GM21447 (cell line): ENCODE results near the gene CLEC1A.

Experiments used
- ATAC-seq: cut with Tn5 transposase; IDR thresholded peaks from one replicate; pipeline ENCODE4 v1.9.1; 2021; ENCODE audit not compliant: unreplicated experiment

The CLEC1A gene

DNA sequence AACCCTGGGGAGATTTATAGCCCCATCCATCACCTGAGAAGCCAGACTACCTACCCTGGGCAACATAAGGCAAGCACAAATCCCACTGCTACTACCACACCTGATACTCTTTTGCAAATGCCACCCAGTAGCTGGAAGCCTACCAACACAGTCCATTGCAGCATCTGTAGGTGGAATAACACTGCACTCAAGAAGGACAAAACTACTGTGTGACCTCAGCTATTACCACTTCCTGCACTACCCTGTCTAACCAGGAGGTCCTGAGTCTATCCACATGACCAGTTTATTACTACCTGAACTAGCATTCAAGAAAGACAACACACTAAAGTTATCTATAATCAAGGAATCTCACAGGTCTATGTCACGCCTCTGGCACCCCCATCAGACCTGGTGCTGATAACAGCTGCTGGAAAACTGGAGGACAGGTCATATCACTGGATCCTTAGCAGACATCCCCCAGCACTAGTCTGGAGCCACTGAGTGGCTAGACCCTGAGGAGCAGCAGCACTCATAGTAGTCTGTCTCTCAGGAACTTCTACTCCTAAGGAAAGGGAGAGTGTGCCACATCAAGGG lies 2.9 kb upstream of the CLEC1A start:
- no peak for ATAC-seq

DNA sequence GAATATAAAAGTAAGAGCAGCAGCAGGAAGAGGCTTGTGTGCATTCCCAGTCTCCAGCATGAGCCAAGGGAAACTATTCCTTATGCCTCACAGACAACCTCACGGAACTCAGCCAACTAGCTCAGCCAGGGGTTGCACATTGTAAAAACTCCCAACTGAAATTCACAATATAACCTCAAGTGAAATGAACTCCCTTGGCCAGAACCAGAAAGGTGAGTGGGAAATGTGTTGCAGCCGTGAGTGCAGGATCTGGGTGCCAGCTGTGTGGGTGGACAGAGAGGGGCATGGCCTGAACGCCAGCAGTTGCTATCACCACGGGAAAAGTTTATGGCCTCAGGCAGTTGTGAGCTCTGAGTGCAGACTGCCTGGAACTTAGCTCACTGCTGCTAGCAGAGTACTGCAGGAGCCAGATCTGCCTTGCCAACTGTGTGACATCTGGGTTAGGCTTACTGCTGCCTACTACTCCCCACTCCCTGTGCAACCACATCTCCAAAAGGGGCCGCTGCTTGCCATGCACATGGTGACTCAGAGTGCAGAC lies 2.3 kb upstream of the CLEC1A start:
- ATAC-seq: no peak

GRCh38 chr12:10097521-10097920 lies 1.3 kb downstream of the CLEC1A start:
- ATAC-seq: no peak

DNA sequence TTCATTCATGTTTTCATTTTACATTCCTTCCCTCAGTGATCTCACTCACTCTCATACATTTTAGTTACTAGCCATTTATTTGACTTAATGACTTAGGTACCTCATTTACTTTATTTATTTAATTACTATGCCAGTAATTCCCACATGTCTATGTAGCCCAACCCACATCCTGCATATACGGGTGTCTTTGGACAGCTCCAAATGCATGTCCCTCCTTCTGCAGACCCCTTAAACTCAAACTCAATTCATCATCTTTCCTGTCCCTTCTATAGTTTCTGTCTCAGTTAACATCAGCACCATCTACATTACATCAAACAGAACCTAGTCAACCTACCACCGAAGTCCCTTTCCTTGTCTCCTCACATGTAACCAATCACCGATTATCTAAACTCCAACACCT lies 2.8 kb downstream of the CLEC1A start:
- no peak for ATAC-seq

DNA sequence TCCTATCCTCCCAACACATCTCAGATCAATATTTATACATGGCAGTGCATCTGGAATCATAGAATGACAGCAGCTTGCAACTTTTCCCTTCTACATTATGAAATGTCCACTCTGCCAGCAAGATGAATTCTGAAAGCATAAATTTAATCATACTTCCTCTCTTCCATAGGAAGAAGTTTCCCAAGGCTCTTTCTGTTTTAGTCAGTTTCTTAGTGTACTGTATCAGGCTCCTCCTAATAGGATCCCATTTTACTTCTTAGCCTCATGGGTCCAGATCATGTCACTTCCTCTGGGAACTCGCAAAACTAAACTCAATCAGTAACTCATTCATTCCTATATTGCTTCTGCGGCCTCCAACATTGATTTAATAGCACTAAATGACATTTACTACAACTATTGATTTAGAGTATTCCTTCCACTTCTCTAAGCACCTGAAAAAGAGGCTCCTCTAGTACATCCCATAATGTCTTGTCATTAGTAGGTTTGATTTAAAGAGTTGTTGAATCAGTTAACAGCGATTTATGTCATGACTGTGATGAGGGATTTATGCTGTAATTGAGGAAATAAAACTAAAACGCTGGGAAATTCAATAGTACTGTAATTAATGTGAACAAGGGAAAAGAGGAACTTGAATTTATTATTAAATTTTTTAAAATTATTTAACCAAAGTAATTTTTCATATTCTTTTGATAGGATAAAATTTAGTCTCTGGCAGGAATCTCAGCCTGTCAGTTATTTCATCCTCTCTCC lies 4.0 kb downstream of the CLEC1A start:
- no peak for ATAC-seq

- ATAC-seq: no peak
Measured at GRCh38 chr12:10088955-10089900, 9.6 kb downstream of the CLEC1A start.

DNA sequence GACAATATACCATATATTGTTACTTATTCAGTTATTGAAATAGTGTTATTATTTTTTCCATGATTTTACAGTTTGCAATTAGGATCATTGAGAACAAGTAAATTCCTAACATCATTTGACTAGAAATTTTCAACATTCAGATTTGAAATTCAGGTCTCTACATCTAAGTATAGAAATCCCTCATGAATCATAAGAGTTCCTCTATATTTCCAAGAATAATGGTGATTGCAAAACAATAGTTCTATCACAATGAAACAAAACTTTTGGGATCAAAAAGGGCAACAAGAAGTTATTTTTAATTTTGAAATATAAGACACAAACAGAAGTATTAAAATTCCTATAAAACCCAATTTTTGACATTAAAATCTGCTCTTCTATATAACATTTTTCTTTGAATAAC lies 10.8 kb downstream of the CLEC1A start:
- no peak for ATAC-seq

DNA sequence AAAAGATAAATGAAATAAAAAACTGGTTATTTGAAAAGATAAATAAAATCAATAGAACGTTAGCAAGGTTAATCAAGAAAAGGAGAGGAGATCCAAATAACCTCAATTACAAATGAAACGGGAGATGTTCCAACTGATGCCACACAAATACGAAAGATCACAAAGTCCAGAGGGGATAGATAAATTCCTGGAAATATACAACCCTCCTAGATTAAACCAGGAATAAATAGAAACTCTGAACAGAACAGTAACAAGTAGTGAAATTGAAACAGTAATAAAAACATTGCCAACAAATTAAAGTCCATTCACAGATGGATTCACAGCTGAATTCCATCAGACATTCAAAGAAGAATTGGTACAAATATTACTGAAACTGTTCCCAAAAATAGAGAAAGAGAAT lies 12.4 kb downstream of the CLEC1A start:
- ATAC-seq: no peak

DNA sequence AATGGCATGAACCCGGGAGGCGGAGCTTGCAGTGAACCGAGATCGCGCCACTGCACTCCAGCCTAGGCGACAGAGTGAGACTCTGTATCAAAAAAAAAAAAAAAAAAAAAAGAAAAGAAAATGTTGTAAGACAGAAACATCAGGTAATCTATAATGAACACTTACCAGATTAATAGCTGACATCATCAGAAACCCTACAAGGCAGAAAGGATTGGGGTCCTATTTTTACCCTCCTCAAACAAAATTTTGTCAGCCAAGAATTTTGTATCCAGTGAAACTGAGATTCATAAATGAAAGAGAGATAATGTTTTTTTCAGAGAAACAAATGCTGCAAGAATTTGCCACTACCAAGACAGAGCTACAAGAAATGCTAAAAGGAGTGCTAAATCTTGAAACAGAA lies 14.1 kb downstream of the CLEC1A start:
- no peak for ATAC-seq

DNA sequence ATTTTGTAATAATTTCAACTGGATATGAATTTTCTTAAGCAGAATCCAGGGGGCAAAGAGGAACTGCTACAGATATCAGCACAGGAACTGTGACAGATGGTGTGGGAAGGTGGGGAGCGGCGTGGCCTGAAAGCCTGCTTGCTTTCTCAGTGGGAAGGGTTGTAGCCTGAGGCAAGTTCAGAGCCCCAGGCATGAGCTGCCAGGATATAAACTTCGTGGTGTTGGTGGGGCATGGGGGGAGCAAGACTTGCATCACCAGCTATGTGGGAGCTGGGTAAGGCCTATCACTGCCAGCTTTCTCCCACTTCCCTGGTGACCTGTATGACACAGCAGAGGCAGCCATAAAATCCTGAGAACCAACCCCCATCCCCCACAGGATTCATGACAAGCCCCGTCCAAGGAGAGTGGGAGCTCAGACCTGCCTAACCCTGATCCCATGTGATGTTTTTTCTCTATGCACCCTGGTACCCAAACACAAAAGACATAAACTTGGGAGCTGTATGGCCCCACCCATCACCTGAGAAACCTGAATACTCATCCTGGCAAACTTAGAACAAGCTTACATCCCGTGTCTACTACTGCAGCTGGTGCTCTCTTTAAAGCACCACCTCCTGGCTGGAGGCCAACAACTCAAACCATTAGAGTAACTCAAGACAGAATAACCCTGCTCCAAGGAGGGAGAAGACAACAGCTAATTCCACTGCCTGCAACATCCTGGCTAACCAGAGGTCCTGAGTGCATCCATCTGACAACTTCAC lies 16.5 kb downstream of the CLEC1A start:
- ATAC-seq: no peak

DNA sequence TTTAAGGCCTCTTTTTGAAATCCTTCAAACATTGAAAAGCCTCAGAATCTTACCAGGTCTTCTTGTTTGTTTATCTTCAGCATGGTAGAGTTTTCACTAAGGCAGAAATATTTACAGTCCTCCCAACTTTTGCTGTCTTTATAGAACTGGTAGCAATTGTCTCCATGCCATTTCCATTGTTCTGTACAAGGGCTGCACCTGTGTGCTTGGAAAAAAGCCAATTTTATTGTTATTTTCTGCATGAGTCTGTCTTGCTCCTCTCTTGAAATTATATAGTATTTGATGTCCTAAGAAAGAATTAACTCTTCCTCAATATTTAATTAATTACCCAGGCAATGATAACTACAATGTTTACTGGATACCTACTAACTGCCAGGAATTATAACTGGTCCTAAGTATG lies 23.3 kb downstream of the CLEC1A start:
- no peak for ATAC-seq

- no peak for ATAC-seq
Measured at GRCh38 chr12:10073261-10073660, 25.5 kb downstream of the CLEC1A start.

- ATAC-seq: no peak
Measured at GRCh38 chr12:10072131-10072530, 26.7 kb downstream of the CLEC1A start.

DNA sequence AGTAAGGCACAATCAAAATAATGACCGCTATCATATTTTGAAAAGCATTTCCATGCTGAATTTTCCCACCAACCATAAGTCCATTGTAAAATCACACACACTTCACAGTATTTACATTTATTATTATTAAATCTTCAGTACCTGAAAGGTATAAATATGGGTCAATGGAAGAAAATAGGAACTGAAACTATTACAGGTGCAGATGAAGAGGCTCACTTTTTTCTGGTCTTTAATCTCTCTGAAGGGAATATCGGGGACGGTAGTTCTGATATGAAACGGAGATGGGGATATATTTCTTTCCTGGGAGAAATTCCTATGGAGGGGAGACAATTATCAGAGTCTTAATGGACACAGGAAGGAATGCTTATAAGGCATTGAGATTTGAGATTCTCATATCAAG lies 28.4 kb downstream of the CLEC1A start:
- ATAC-seq: no peak

- no peak for ATAC-seq
Measured at GRCh38 chr12:10069976-10070375, 28.8 kb downstream of the CLEC1A start.

DNA sequence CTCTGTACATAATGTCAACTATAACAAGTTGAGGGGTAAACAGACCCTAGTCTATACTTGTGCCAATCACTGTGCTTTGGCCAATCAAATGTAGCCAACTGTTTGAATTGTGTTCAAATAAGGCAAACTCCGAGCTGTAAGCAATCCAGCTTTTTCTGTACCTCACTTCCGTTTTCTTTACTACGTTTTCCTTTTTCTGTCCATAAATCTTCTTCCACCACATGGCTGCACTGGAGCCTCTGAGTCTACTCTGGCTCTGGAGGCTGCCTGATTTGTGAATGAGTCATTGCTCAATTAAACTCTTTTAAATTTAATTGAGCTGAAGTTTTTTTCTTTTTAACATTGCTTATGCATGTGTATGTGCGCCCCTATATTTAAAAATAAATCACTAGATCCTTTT lies 29.7 kb downstream of the CLEC1A start:
- no peak for ATAC-seq

GRCh38 chr12:10068644-10069043 lies 30.1 kb downstream of the CLEC1A start:
- ATAC-seq: no peak

DNA sequence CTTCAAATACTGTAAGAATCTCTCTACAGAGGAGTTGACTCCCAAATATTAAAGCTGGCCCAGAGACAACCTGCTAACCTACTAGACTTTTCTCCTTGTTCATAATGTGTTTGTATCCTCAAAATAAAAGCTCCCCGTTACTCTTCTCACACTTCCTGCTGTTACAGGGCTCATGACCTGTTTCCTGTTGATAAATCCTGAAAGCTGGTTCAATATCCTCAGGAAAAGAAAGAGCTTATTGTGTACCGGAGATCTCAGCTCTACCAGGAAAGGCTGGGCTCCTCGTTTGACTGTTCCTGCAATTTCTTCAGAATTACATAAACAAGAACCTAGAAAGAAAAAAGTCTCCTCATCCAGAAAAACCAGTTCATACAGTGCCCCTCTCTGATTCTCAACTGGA lies 30.8 kb downstream of the CLEC1A start:
- ATAC-seq: no peak

DNA sequence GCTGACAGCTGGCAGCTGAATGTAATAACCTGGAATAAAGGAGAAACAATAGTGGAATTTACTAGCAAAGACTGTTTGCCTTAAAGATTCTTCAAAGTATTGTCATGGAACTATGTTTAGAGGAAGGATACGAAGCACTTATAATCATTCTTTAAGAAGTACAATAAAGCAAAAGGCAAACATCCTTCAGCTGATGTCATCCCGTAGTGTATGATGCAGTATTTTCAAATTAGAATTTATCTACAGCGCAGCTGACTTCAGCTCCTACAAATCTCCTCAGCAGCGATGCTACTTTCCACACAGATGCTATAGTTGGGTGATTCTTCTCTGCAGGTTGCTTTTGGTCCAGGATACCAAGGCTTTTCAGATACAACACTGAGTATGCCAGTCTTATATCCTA lies 31.5 kb downstream of the CLEC1A start:
- ATAC-seq: no peak

DNA sequence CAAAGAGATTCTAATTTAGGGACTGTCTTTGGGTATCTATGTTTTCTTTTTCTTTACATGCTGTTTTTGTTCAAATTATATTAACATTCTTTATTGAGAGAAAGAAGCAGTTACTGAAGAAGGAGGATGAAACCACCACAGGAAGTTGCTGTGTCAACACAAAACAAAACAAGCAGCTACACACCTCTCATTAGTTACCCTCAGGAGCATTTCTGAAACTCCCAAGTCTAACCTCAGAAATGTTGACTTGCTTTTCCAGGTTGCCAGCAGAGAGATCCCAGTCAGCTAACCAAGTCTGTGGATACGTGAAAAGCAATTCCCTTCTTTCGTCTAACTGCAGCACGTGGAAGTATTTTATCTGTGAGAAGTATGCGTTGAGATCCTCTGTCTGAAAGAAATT lies 33.5 kb downstream of the CLEC1A start:
- no peak for ATAC-seq

DNA sequence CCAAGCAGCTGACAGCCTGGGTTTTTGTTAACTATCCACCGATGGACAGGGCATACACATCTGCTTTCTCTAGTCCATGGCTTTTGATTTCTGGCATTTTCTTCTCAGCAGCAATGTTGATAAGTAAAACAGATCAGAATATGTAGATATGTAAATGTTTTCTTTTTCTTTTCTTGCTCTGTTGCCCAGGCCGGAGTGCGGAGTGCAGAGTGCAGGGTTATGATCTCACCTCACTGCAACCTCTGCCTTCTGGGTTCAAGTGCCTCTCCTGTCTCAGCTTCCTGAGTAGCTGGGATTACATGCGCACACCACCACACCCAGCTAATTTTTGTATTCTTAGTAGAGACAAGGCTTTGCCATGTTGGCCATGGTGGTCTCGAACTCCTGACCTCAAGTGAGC lies 40.4 kb downstream of the CLEC1A start:
- ATAC-seq: no peak
